Stimulated activated CD4-positive, alpha-beta T cell treated with anti-CD3 and anti-CD28 coated beads, Interleukin-1b, Interleukin-23, amount 100 ng/mL, for 4 hours (primary cell): ENCODE results near the gene RBM39.
"Not testable (repeated sequence)": the region's sequence is repeated elsewhere in the genome, so short reads cannot be mapped to it uniquely, and the experiment has no call there.

Experiments
- DNase-seq, 2 donors: peaks; one replicate each; pipeline ENCODE4 v3.0.0-alpha.2; 2020; ENCODE audit warnings: low read depth in 2 of 2

RBM39 gene

DNA sequence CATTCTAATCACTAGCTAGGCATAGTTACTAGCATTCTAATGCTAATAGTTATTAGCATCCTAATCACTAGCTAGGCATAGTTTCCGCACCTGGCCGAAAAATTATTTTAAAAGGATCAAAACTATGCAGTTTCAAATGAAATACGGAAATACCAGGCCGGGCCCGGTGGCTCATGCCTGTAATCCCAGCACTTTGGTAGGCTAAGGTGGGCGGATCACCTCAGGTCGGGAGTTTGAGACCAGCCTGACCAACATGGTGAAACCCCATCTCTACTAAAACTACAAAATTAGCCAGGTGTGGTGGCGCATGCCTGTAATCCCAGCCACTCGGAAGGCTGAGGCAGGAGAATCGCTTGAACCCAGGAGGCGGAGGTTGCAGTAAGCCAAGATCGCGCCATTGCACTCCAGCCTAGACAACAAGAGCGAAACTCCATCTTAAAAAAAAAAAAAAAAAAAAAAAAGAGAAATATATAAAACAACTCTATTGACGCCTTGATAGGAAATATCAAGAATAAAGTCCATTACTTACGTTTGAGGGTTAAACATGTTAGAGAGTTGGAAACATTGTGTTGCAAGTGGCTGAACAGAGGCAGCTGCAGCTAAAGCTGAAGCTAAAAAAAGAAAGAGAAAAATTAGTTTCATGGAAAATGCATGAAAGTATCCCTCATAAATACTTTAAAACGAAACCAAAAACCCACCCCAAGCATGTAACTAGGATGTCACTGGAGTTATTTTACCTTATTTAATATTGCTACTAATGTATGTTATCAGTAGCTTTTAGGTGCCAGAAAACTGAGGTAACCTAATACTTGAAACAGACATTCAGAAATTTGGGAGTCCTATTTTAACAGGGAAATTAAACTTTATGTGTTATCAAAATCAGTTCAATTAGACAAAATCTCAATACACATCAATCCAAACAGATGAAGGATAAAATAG, 35.2 kb downstream of the RBM39 start:
- DNase-seq, result not testable (repeated sequence)

DNA sequence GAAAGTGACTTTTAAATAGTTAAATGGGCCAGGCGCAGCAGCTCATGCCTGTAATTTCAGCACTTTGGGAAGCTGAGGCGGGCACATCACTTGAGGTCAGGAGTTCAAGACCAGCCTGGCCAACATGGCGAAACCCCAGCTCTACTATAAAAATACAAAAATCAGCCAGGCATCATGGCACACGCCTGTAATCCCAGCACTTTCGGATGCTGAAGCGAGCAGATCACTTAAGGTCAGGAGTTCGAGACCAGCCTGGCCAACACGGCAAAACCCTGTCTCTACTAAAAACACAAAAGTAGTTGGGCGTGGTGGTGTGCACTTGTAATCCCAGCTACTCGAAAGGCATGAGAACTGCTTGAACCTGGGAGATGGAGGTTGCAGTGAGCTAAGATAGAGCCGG, 36.2 kb downstream of the RBM39 start:
- not testable (repeated sequence) for DNase-seq

- DNase-seq, result no peak
Observed at GRCh38 chr20:35704514-35705261, 37.4 kb downstream of the RBM39 start.

DNA sequence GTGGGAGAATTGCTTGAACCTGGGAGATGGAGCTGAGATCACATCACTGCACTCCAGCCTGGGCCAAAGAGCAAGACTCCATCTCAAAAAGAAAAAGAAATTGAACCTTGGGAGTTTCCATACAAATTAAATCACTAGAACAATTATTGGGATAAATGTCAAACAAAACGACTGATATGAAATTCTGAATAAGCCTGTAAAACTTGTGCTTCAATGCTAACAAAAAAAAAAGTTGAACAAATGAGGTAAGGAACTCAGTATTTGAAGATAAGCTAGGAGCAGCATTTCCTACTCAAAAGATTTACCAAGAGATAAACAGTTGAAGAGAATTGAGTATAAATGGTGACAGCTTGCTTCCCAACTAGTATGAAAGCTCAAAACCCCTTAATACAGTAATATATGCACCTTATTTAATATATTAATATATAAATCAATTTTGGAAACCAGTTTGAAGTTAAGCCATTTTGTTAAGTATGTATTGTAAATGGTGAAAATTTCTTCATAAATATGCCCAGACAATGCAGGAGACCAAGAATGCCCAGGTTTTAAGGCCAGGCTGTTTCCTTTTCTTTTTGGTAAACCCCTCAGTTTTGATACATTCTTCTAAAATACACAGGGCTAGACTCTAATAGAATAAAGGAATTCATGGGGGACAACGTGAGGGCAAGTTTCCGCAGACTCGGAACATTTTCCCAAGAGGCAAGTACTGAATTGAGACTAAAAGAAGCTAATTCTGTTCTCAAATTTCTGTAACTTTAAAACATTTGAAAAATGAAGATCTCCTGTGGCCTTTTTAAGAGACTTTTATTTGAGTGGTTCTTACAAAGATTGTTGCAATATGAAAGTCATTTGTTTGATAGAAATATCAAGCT, 39.0 kb downstream of the RBM39 start:
- no peak for DNase-seq

DNA sequence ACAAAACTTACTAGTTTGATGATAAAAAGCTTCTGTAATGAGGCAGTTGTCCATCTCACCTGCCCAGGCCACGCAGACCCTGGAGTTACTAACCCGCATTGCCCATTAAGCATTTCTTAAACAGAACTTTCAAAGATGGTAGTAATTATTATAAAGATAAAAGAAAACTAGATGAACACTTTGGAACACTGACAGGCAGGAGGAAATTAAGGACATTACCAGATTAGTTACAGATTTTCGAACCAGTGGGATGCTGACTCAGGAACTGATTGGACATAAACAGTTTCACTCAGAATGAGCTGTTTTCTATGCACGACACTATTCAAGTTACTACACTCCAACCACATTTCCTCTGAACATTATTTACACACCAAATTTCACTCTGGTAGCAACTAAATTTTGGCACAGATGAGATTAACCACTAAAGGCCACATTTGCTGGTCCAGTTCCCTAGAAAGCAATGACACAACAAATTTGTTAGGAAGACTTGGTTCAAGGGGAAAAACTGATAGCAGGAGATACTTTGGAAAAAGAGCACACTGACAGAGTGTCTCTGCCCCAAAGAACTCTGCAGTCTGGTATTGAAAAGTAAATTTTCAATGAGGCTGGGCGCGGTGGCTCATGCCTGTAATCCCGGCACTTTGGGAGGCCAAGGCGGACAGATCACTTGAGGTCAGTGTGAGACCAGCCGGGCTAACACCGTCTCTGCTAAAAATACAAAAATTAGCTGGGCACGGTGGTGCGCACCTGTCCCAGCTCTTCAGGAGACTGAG, 39.8 kb downstream of the RBM39 start:
- DNase-seq, result no peak

DNA sequence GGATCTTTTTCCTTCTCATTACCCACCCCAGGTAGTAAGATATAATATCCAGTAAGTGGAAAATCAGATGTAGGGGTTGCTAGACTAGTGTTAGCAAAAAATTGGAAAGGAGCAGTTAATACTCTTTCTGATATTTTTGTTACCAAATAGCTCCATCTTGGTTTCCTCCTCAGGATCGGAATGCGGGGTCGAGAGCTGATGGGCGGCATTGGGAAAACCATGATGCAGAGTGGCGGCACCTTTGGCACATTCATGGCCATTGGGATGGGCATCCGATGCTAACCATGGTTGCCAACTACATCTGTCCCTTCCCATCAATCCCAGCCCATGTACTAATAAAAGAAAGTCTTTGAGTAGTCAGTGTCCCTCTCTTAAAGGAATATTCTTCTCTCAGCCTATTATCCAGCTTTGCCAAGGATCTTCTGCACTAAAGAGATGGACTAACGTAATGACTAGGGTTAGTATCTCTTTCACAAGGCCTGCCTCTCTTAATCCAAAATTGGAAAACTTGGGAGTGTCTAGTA, 41.4 kb downstream of the RBM39 start:
- no peak for DNase-seq

DNA sequence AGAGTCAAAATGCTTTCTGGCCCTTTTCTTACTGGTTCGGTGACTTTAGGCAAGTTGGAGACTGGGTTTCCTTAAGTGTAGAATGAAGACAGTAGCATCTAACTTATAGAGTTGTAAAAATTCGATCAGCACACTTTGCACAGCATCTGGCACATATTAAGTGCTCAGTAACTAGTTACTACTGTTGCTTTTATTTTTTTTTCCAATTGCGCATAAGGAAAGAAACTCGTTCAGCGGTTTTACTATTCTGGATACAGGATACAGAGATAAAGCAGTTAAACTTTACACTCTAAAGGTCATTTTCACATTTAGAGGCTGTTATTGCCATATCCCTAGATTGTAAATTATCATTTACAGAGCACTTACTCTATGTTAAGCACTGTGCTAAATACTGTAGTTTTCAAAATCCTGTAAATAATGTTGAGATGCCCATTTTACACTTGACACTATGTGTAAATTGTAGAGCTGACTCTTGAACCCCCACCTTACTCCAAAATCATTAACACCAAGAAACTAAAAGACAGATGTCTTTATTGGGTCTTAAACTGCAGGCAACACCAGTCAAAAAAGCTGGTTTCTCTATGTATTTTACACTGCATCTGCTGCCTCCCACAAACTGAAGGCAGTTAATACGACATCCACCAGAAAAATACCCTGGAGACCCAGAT, 42.0 kb downstream of the RBM39 start:
- no peak for DNase-seq

DNA sequence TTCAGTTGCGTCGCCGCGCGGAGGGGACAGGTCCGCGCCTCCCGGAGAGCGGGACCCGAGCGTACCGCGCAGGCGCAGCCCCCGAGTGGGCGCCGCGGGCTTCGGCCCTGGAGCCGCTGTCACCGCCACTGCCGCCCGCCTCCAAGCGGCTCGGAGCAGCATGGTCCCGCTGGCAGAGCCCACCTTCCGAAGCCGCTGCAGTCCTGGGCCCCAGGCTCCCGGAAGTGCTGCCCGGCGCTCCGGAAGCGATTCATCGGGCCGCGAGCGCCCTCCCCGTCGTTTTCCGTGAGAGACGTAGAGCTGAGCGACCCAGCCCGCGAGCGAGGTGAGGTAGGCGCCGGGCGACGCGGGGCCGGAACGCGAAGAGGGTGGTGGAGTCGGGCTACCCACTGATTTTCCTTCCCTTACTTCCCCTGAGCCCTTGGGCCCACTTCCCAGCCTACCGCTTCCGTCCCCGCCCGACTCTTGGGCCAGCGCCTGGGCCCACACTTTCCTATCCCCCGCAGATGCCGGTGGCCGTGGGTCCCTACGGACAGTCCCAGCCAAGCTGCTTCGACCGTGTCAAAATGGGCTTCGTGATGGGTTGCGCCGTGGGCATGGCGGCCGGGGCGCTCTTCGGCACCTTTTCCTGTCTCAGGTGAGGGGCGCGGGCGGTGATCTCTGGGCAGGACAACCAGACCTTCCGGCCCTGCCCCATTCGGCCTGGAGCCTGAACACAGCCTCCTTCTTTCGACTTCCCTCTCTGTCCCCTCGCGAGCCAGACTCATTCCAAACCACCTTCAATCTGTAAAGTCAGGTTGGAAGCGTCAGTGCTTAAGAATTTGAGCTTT, 42.7 kb downstream of the RBM39 start, which contains the start of the genes NFS1 and ROMO1:
Gene NFS1, minus strand, starts transcription at position 226 of the 830 bp plus-strand sequence. Its CDS starts 64 bp downstream, at position 162.
Gene ROMO1, plus strand, starts transcription at position 279 of the 830 bp plus-strand sequence. Its CDS starts 228 bp downstream, at position 507.
- peak; percentile 73 to 82 for DNase-seq

DNA sequence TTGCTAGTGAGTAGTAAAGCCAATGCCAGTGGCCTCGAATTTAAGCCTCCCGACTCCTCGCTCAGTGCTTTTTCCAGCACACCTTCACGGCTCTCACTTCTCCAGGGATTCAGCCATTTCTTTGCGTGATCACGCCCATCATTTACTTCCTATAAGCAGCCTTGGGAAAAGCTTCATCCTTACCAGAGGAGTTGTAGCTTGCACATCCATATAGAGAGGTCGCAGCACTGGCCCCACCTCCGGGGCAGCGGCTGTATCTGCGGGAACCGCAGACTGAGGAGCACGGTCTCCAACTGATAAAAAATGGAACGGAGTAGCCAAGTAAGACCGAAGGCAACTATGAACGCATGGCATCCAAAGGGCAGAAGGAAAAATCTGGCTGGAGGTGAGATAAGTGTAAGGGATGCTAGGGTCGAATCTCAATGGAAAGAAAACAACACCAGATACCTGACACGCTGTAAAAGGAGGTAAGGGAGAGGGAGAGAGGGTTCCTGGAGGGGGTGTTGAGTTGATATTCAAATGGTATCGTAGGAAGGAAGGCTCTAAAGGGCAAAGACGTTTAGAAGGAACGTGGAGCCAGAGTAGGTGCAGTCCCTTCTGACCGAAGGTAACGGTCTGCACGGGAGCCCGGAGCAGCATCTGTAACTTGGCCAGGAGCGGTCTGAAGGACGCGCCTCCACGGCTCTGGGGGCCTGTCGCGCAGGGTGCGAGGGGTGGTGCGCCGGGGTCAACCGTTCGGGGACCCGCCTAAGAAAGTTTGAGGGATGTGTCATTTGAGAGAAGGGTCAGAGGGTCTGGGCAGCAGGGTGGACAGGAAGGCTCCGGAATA, 43.5 kb downstream of the RBM39 start:
- DNase-seq, result no peak

- DNase-seq, result no peak
Observed at GRCh38 chr20:35697696-35698297, 44.3 kb downstream of the RBM39 start.

- DNase-seq, result no peak
Observed at GRCh38 chr20:35695978-35696377, 46.1 kb downstream of the RBM39 start.

DNA sequence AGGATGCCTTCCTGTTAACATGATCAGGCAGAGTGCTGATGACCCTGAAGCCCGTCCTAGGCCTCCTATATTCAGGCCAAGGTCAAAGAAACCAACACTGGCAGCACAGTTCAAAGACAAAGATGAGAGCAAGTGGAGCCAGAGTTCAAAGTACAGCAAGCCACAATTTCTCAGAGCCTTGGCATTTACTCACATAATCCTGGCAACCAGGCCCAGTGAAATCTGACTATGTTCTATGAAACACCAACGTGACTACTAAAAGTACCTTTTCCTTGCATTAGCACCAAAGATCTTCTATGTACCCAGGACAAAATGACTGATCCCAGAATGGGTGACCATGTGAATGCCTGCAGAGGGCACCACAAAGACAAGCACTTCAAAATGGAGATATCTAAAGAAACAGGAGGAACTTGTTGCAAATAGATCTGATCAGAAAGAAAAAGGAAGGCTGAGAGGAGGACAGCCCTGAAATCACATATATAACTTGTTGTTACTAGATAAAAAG, 46.8 kb downstream of the RBM39 start:
- DNase-seq, result no peak

DNA sequence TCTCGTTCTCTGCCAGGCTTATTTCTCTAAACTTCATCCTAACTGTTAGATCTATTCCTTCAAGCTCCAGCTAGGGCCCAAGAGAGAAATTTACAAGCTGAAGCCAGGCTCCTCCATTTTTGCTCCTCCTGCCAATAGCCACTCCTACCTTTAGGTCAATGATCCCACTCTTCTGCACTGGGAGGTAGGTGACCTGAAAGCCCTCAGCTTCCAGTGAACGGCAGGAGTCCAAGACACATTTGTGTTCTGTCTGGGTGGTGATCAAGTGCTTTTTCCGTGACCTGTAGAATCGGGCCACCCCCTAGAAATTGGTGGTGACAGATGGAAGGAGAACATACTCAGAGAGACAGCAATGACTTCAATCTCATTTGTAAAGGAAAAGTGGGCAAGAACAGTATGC, 51.8 kb downstream of the RBM39 start:
- no peak for DNase-seq

DNA sequence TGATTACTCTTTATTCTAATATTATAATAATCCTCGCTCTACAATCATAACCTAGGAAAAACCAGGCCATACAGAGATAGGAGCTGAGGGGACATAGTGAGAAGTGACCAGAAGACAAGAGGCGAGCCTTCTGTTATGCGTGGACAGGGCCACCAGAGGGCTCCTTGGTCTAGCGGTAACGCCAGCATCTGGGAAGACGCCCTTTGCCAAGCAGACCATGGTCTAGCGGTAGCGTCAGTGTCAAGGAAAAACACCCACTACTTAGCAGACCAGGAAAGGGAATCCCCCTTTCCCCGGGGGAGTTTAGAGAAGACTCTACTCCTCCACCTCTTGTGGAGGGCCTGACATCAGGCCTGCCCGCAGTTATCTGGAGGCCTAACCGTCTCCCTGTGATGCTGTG, 55.2 kb downstream of the RBM39 start:
- DNase-seq, result not testable (repeated sequence)

DNA sequence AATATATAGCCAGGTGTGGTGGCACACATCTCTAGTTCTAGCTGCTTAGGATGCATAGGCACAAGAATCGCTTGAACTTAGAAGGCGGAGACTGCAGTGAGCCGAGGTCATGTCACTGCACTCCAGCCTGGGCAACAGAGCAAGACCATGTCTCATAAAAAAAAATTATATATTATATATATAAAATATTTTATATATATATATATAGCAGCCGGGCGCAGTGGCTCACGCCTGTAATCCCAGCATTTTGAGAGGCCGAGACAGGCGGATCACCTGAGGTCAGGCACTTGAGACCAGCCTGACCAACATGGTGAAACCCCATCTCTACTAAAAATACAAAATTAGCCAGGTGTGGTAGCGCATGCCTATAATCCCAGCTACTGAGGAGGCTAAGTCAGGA, 56.7 kb downstream of the RBM39 start:
- DNase-seq, result not testable (repeated sequence)

DNA sequence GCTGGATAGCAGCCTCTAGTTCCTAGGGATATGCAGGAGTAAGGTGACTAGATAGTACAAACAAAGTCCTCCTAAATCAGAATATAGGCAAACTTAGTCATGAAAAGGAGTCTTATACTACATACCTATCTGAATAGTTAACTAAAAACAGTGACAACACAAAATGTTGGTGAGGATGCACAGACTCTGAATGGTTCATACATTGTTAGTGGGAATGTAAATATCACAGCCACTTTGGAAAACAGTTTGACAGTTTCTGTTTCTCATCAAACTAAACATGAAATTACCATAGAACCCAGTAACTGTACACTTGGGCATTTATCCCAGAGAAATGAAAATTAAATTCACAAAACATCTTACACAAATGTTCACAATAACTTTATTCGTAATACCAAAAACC, 60.1 kb downstream of the RBM39 start:
- DNase-seq, result no peak

DNA sequence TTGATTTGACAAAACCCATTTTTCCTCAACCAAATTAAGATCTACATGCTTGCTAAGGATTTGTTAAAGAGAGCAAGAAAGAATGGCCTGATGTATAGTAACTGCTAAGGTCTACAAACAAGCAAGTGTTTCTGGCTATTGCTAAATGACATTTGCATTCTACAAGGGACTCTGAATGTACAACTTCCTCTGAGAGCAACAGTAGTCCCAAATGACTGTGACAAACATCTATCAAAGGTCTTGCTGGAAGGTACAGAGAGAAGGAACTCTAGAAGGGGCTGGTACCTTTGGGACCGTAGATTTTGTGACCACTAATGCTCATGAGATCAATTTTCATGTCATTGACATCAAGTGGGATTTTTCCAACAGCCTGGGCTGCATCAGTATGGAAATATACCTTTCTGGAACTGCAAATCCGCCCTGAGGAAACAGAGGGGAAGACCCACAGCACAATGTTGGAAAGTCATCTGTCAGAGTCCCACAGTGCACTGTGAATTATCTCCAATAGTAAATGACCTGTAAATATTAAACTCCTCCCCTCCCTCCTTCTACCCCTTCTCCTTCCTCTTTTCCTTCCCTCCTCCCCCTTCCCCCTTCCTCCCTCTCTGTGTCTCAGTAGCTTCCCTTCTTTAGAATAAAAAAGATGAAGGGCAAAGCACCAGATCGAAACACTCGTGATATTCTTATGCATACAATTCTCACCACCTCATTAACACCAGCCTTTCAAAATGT, 61.4 kb downstream of the RBM39 start:
- DNase-seq, result no peak
